ENCODE results near the gene MLPH. TPM values are rescaled to one million over a fixed set of nuclear protein-coding genes. Genes with fewer than 3 reads are reported as not detected.

MLPH gene
- total RNA-seq, 1 experiment from 2014 or later, result 107 TPM

GRCh38 chr2:237475704-237476141 lies 11.3 kb upstream of the MLPH start:
- no peak for DNase-seq (ENCODE audit: extremely low read depth, low read depth)

GRCh38 chr2:237478095-237478494 lies 9.0 kb upstream of the MLPH start:
- DNase-seq (ENCODE audit: extremely low read depth, low read depth), result no peak

DNA sequence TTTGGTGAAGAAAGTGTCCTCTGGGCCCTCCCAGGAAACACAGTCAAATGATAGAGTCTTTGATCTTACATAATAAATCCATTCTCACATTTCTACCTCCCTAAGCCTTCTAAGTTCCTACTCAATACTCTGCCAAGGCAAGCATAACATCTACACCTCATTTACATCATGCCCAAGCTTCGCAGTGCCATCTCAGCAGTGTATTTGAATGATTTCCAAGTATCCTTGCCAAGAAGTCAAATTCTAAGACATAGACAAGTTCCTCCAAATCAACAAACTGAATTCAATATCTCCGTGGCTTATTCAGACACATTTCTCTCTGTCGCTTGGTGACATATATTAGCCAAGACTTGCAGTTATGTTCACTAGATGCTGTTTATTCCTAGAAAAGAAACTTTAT lies 8.1 kb upstream of the MLPH start:
- no peak for DNase-seq (ENCODE audit: extremely low read depth, low read depth)

GRCh38 chr2:237479747-237480146 lies 7.3 kb upstream of the MLPH start:
- DNase-seq (ENCODE audit: extremely low read depth, low read depth), result no peak

GRCh38 chr2:237480556-237480955 lies 6.5 kb upstream of the MLPH start:
- DNase-seq (ENCODE audit: extremely low read depth, low read depth), result no peak

- DNase-seq (ENCODE audit: extremely low read depth, low read depth), result no peak
Measured at GRCh38 chr2:237480988-237481525, 6.0 kb upstream of the MLPH start.

- no peak for DNase-seq (ENCODE audit: extremely low read depth, low read depth)
Measured at GRCh38 chr2:237482485-237482884, 4.6 kb upstream of the MLPH start.

GRCh38 chr2:237483018-237483731 lies 3.9 kb upstream of the MLPH start:
- DNase-seq (ENCODE audit: extremely low read depth, low read depth), result peak; percentile 85

GRCh38 chr2:237485304-237485703 lies 1.7 kb upstream of the MLPH start:
- DNase-seq (ENCODE audit: extremely low read depth, low read depth), result no peak

GRCh38 chr2:237485844-237486243 lies 1.2 kb upstream of the MLPH start:
- no peak for DNase-seq (ENCODE audit: extremely low read depth, low read depth)

DNA sequence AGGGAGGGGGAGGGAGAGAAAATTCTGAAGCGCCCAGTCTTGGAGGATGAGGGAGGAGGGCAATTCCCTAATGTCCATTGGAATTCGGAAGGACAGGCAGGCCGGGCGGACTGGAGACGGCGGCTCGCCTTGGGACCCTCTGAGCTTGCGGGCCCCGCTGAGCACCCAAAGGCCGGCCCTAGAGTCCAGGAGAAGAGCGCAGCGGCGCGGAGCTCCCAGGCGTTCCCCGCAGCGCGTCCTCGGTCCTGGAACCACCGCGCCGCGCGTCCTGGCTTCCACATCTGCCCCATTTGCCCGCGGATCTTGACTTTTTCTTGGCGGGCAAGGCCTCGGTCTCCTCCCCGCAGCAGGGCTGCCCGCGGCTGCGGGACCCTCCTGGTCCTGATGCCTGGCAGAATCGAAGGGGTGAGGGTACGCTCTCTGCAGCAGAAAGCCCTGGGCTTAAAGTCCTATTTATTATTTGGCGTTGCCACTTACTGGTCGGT lies 675 bp upstream of the MLPH start:
- DNase-seq (ENCODE audit: extremely low read depth, low read depth), result no peak

GRCh38 chr2:237487496-237487895 lies 445 bp downstream of the MLPH start:
- no peak for DNase-seq (ENCODE audit: extremely low read depth, low read depth)

GRCh38 chr2:237488295-237488694 lies 1.2 kb downstream of the MLPH start:
- no peak for DNase-seq (ENCODE audit: extremely low read depth, low read depth)

DNA sequence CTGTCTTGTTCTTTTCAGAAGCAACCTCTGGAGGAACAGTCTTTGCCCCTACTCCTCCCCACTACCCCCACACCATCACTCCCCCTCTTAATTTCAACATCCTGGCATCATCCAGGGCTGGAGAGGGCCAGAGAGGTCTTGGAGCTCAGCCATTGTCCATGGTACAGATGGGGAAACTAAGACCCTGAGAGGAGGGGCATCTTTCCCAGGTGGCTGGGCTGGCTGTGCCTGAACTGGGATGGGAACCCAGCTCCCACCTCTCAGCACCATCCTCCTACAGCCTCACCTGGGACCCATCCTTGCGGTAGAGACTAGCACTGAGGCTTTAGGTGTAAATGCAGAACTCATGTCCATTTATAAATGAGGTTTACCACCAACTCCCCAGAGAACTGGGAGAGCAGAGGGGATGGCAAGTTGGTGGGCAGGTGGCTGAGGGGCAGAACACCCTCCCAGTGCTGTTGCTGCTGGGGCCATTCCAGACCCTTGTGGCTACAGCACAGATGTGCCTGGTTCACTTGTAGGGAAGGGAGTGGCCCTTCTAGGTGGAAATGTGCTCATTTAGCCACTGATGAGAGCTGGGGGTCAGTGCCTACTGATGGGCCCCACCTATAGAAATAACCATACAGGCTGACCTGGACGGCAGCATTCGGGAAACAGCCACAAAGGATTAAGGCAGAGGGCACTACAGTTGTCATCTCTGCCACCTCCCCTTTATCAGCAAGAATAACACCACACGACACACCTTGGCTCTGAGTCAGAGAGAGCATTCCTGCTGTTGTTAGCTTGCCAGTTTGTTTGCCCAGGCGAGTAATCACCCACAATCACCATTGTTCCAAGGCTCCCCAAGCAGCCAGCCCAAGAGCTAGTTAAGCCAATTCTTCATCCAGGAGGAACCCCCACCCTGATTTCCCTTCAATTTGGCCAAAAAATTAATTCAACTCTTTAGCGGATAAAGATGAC lies 2.1 kb downstream of the MLPH start:
- DNase-seq (ENCODE audit: extremely low read depth, low read depth), result no peak

DNA sequence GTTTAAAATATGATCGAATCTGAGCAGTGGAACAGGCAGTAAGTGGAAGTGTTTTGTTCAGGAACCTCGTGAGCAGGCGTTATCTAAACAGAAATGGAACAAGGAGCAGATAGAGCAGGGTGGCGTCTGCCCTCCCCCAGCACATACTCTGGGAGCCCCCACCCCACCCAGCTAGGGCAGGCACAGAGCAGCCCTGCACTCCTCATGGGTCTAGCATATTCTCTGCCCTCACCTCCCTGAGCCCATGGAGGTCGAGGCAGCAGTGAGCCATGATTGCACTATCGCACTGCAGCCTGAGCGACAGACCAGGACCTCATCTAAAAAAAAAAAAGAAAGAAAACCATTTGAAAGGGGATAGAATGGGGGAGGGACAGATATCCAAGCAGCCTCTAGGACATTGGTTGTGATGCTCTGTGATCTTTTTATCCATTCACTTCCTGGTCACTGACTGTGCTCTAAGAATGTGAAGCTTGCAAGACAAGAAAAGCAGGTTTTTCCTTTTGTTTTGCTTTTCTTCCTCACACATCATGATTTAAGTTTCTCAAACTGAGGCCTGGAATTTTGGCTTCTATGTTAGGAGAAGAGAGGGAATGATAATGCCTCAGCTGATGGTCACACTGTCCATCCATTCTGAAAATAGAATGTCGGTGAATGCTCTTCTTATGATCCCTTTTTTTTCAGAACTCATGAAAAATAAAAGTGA lies 3.1 kb downstream of the MLPH start:
- DNase-seq (ENCODE audit: extremely low read depth, low read depth), result no peak

DNA sequence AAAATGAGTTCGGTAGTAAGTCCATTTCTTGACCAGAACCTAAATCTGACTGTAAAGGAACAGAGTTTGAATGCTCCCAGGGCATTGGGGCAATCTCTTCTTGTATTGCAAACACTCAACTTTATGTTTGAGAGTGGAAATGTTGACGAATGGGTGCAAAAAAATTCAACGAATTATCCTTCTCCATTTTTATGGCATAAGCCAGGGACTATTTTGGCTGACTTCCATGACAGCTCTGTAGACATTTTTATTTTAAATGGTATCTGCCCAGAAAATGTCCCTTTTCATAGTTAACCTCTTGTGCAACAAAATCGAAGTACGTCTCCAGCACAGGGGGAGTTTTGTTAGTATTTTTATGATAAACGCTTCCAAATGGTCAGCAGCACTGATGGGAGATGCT lies 3.7 kb downstream of the MLPH start:
- DNase-seq (ENCODE audit: extremely low read depth, low read depth), result no peak

- no peak for DNase-seq (ENCODE audit: extremely low read depth, low read depth)
Measured at GRCh38 chr2:237491515-237492118, 4.6 kb downstream of the MLPH start.

GRCh38 chr2:237492137-237492890 lies 5.3 kb downstream of the MLPH start:
- DNase-seq (ENCODE audit: extremely low read depth, low read depth), result no peak

DNA sequence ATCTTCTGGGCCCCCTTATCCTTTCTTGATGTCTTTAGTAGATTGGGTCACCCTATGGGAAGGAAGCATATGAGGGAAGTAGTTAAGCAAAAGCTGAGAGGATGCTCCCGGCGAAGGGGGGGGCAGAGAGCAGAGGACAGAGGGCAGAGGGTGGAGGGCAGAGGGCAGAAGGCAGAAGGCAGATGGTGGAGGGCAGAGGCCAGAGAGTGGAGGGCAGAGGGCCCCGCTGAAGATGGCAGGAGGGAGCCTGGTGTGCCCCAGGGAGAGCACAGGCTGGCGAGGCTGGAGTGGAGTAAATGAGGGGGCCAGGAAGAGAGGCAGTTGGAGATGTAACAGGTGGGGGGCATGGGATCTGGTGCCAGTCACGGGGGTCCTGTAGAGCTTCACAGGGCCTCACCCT lies 7.0 kb downstream of the MLPH start:
- no peak for DNase-seq (ENCODE audit: extremely low read depth, low read depth)

Data from NCI-H460 (cell line).